Measurements from ENCODE around the gene MAN2B2. TPM values are rescaled to one million over a fixed set of nuclear protein-coding genes. Genes with fewer than 3 reads are reported as not detected.

The MAN2B2 gene
- total RNA-seq, 4 donors from 2014 or later, result 3.3 to 5.6 (median 4.5) TPM

GRCh38 chr4:6655924-6656323 is 80.9 kb downstream of the MAN2B2 start:
- no peak for ATAC-seq
- Histone ChIP-seq H3K4me1 (no peaks in the 10 kb centered on the region), H3K4me3 (no peak overlapping the region), H3K36me3 (no peaks in the 10 kb centered on the region), H3K27ac (no peak overlapping the region), H3K27me3 (peaks cover 0 to 11% (median 4%) of the 10 kb centered on the region in 3 donors), H3K9me3 (no peaks in the 10 kb centered on the region)
- in situ Hi-C loops (cut with MboI; ENCODE audit: low sequenced_read_pairs in 4 of 4), result no loop called here
- intact Hi-C loops (cut with DNase I; ENCODE audit: low total_unique reads), result no loop called here
- no peak for TF ChIP-seq POLR2A (IDR thresholded peaks at IDR 0.05)
- TF ChIP-seq CTCF (IDR thresholded peaks at IDR 0.05 in 4 of 5, conservative IDR thresholded peaks at IDR 0.05 in 1 of 5), result no peak
- DNase-seq, result no peak

- no peaks in the 10 kb centered on the region for H3K36me3 ChIP-seq
- intact Hi-C loops (cut with DNase I; ENCODE audit: low total_unique reads) (loop anchor here (2.0 kb wide), 1 partner anchor 13 kb away; no protein-coding TSS in a partner anchor), in situ Hi-C loops (cut with MboI; ENCODE audit: low sequenced_read_pairs in 4 of 4) (no loop called here)
- H3K4me3 ChIP-seq, result no peak overlapping the region
- no peak overlapping the region for H3K27ac ChIP-seq
- no peaks in the 10 kb centered on the region for H3K4me1 ChIP-seq
- ATAC-seq (no peak), DNase-seq (no peak)
- no peaks in the 10 kb centered on the region for H3K9me3 ChIP-seq
- peaks cover 0 to 11% (median 4%) of the 10 kb centered on the region in 3 donors for H3K27me3 ChIP-seq
- TF ChIP-seq POLR2A (IDR thresholded peaks at IDR 0.05) (no peak), CTCF (IDR thresholded peaks at IDR 0.05 in 4 of 5, conservative IDR thresholded peaks at IDR 0.05 in 1 of 5) (no peak)
These were observed 82.5 kb downstream of the MAN2B2 start for GRCh38 chr4:6657242-6658208.

- in situ Hi-C loops (cut with MboI; ENCODE audit: low sequenced_read_pairs in 4 of 4), result no loop called here
- intact Hi-C loops (cut with DNase I; ENCODE audit: low total_unique reads), result loop anchor here (2.0 kb wide), 1 partner anchor 13 kb away; no protein-coding TSS in a partner anchor
- ATAC-seq (peak; percentile 8 to 10), DNase-seq (no peak)
- Histone ChIP-seq H3K9me3 (no peaks in the 10 kb centered on the region), H3K36me3 (no peaks in the 10 kb centered on the region), H3K27ac (no peak overlapping the region), H3K4me3 (peak overlapping the region; percentile 37 to 57 (median 46)), H3K4me1 (no peaks in the 10 kb centered on the region), H3K27me3 (peaks cover 0 to 11% (median 4%) of the 10 kb centered on the region in 3 donors)
- no peak for TF ChIP-seq POLR2A (IDR thresholded peaks at IDR 0.05)
- TF ChIP-seq CTCF (IDR thresholded peaks at IDR 0.05 in 4 of 5, conservative IDR thresholded peaks at IDR 0.05 in 1 of 5), result no peak
These were observed 83.2 kb downstream of the MAN2B2 start for GRCh38 chr4:6658209-6658595.

GRCh38 chr4:6658597-6659075 is 83.6 kb downstream of the MAN2B2 start:
- H3K4me3 ChIP-seq, result peak overlapping the region; percentile 37 to 57 (median 46)
- in situ Hi-C loops (cut with MboI; ENCODE audit: low sequenced_read_pairs in 4 of 4), result no loop called here
- H3K27me3 ChIP-seq, result peaks cover 0 to 11% (median 4%) of the 10 kb centered on the region in 3 donors
- DNase-seq (no peak), ATAC-seq (peak; percentile 26 to 40)
- no peaks in the 10 kb centered on the region for H3K4me1 ChIP-seq
- H3K9me3 ChIP-seq, result no peaks in the 10 kb centered on the region
- peak overlapping the region in 2 of 4 donors; percentile 37 to 43 for H3K27ac ChIP-seq
- no peaks in the 10 kb centered on the region for H3K36me3 ChIP-seq
- TF ChIP-seq CTCF (IDR thresholded peaks at IDR 0.05 in 4 of 5, conservative IDR thresholded peaks at IDR 0.05 in 1 of 5) (no peak), POLR2A (IDR thresholded peaks at IDR 0.05) (no peak)
- intact Hi-C loops (cut with DNase I; ENCODE audit: low total_unique reads), result loop anchor here (2.0 kb wide), 1 partner anchor 14 kb away; no protein-coding TSS in a partner anchor
